Measurements from ENCODE around the gene RIPOR3.
"Not testable (repeated sequence)": the region's sequence is repeated elsewhere in the genome, so short reads cannot be mapped to it uniquely, and the experiment has no call there.

The RIPOR3 gene

GRCh38 chr20:50724851-50725723 is 33.7 kb upstream of the RIPOR3 start:
- DNase-seq = peak; percentile 21

GRCh38 chr20:50724112-50724725 is 32.9 kb upstream of the RIPOR3 start:
- no peak for DNase-seq

- no peak for DNase-seq
Observed at GRCh38 chr20:50723672-50724071, 32.3 kb upstream of the RIPOR3 start.

GRCh38 chr20:50722424-50723155 is 31.2 kb upstream of the RIPOR3 start:
- DNase-seq = no peak

- no peak for DNase-seq
Observed at GRCh38 chr20:50721881-50722281, 30.5 kb upstream of the RIPOR3 start.

GRCh38 chr20:50720582-50720981 is 29.2 kb upstream of the RIPOR3 start:
- DNase-seq = no peak

GRCh38 chr20:50720026-50720425 is 28.7 kb upstream of the RIPOR3 start:
- no peak for DNase-seq

GRCh38 chr20:50719328-50719727 is 28.0 kb upstream of the RIPOR3 start:
- no peak for DNase-seq

GRCh38 chr20:50717974-50718761 is 26.8 kb upstream of the RIPOR3 start:
- no peak for DNase-seq

- DNase-seq = no peak
Observed at GRCh38 chr20:50717312-50717711, 26.0 kb upstream of the RIPOR3 start.

GRCh38 chr20:50716518-50716917 is 25.2 kb upstream of the RIPOR3 start:
- DNase-seq = no peak

- no peak for DNase-seq
Observed at GRCh38 chr20:50715694-50716093, 24.4 kb upstream of the RIPOR3 start.

GRCh38 chr20:50714426-50714825 is 23.1 kb upstream of the RIPOR3 start:
- DNase-seq = not testable (repeated sequence)

- no peak for DNase-seq
Observed at GRCh38 chr20:50713657-50714101, 22.3 kb upstream of the RIPOR3 start.

- DNase-seq = no peak
Observed at GRCh38 chr20:50712771-50713656, 21.7 kb upstream of the RIPOR3 start.

- DNase-seq = no peak
Observed at GRCh38 chr20:50711113-50711825, 19.9 kb upstream of the RIPOR3 start.

GRCh38 chr20:50710492-50711063 is 19.2 kb upstream of the RIPOR3 start:
- DNase-seq = no peak

- no peak for DNase-seq
Observed at GRCh38 chr20:50709636-50709973, 18.3 kb upstream of the RIPOR3 start.

GRCh38 chr20:50708845-50709635 is 17.7 kb upstream of the RIPOR3 start:
- DNase-seq = no peak

GRCh38 chr20:50704971-50705370 is 13.6 kb upstream of the RIPOR3 start:
- no peak for DNase-seq
